HG02840 (cell line): ENCODE data around the gene SLC35F6.
"Not testable (repeated sequence)": the region's sequence is repeated elsewhere in the genome, so short reads cannot be mapped to it uniquely, and the experiment has no call there.

Experiments used
- ATAC-seq: cut with Tn5 transposase; IDR thresholded peaks from one replicate; pipeline ENCODE4 v1.9.1; 2021; ENCODE audit warnings: mild to moderate bottlenecking, moderate library complexity, moderate number of reproducible peaks; ENCODE audit not compliant: unreplicated experiment, low FRiP score

SLC35F6 gene

DNA sequence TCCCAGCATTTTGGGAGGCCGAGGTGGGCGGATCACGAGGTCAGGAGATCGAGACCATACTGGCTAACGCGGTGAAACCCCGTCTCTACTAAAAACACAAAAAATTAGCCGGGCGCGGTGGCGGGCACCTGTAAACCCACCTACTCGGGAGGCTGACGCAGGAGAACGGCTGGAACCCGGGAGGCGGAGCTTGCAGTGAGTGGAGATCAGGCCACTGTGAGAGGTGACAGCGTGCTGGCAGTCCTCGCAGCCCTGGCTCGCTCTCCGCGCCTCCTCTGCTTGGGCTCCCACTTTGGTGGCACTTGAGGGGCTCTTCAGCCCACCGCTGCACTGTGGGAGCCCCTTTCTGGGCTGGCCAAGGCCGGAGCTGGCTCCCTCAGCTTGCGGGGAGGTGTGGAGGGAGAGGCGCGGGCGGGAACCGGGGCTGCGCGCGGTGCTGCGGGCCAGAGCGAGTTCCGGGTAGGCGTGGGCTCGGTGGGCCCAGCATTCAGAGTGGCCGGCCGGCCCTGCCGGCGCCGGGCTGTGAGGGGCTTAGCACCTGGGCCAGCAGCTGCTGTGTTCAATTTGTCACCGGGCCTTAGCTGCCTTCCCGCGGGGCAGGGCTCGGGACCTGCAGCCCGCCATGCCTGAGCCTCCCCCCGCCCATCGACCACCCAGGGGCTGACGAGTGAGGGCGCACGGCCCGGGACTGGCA is 50.1 kb downstream of the SLC35F6 start:
- ATAC-seq = not testable (repeated sequence)

DNA sequence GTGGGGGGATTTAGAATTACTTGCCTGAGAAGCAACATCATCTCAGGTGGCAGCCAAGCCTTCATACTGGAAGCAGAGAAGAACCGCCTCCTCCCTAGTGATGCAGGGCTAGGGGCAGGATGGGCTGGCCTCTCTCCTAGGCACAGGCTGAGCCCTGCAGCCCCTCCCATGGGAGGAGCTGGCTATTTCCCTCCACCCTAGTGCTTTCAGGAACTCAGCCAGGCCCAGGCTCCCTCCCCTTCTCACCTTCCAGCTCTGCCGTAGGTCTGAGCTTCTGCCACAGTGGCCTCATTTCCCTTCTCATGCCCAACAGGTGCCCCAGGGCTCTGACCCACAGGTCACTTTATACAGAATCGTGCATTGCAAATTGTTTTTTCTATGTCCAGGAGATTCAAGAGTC is 52.8 kb downstream of the SLC35F6 start:
- ATAC-seq = no peak

DNA sequence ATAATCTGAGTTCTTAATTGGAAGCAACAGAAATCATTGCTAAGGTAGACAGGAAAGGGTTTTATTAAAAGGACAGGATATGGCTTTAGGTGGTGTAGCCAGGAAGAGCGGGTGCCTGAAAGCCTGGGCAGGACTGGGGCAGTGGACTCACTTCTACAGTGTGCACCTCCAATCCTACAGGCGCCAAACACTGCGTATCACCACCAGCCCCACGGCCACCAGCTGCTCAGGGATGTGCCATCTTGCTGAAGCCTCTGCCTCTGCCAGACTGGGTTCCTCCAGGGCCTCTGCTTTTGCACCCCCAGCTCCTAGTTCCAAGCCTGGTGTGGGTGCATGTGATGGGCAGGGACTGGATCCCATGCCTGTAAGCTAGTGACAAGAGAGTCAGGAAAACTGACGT is 54.2 kb downstream of the SLC35F6 start:
- ATAC-seq = no peak

DNA sequence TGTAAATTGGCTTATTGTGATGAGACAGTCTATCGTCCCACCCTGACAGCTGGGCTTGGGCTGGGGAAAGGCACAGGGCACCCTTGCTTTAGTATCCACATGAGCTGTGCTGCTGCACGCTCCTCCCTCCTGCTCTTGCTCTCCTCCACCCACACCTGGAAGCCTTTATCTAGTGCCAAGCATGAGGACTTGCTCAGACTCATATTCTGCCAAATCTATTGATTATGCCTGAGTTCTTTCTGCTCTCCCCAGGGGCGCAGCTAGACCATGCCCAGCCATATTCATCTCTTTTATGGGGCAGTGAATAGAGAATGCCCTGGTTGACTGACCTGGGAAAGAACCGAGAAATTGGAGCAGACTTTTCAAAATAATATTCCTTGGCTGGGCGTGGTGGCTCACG is 54.9 kb downstream of the SLC35F6 start:
- ATAC-seq = no peak

DNA sequence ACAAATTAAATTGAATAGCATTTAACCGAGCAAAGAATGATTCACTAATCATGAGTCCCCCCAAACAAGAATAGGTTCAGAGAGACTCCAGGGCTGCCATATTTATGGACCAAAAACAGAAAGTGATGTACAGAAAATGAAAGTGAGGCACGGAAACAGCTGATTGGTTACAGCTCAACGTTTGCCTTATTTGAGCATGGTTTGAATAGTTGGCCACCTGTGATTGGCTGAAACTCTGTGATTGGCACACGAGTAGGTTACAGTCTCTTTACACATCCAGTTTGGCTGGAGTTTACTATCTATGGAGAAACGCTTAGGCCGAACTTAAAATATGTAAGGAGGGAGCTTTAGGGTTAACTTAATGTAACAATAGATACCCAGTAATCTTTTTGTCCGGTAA is 56.8 kb downstream of the SLC35F6 start:
- no peak for ATAC-seq

DNA sequence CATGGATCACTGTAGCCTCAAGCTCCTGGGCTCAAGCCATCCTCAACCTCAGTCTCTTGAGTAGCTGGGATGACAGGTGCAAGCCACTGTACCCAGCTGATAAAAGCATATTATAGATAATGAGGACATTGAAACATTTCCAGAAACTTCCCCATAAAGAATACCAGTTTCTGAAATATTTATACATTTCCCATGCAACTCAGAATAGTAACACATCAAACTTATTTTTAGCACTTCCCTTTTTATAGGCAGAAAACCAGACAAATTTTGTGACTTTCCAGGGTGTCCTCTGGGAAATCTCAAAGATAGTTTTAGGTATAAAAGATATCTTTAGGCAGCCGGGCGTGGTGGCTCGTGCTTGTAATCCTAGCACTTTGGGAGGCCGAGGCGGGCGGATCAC is 58.8 kb downstream of the SLC35F6 start:
- ATAC-seq = no peak
